Measurements from ENCODE around the gene CDC42BPG. TPM values are rescaled to one million over a fixed set of nuclear protein-coding genes. Genes with fewer than 3 reads are reported as not detected.

The CDC42BPG gene
- total and polyA plus RNA-seq, 2 experiments from 2014 or later, result 2.2 to 10.1 TPM

GRCh38 chr11:64787526-64788320 lies 56.7 kb downstream of the CDC42BPG start:
- H3K27ac ChIP-seq, result no peak overlapping the region
- H3K4me1 ChIP-seq (ENCODE audit: low read depth), result no peaks in the 10 kb centered on the region
- H3K9me3 ChIP-seq (ENCODE audit: low read depth), result no peaks in the 10 kb centered on the region
- no peaks in the 10 kb centered on the region for H3K36me3 ChIP-seq
- TF ChIP-seq, protein P1, sequence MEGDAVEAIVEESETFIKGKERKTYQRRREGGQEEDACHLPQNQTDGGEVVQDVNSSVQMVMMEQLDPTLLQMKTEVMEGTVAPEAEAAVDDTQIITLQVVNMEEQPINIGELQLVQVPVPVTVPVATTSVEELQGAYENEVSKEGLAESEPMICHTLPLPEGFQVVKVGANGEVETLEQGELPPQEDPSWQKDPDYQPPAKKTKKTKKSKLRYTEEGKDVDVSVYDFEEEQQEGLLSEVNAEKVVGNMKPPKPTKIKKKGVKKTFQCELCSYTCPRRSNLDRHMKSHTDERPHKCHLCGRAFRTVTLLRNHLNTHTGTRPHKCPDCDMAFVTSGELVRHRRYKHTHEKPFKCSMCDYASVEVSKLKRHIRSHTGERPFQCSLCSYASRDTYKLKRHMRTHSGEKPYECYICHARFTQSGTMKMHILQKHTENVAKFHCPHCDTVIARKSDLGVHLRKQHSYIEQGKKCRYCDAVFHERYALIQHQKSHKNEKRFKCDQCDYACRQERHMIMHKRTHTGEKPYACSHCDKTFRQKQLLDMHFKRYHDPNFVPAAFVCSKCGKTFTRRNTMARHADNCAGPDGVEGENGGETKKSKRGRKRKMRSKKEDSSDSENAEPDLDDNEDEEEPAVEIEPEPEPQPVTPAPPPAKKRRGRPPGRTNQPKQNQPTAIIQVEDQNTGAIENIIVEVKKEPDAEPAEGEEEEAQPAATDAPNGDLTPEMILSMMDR (IDR thresholded peaks at IDR 0.05; ENCODE audit: low read depth, low read length), result peak; percentile 90
- DNase-seq (ENCODE audit: low read depth in 1 of 2, low spot score in 1 of 2), result peak; percentile 65 to 70
- H3K4me3 ChIP-seq, result no peak overlapping the region
- H3K27me3 ChIP-seq, result no peaks in the 10 kb centered on the region

GRCh38 chr11:64786308-64786707 lies 58.1 kb downstream of the CDC42BPG start:
- Histone ChIP-seq H3K4me3 (no peak overlapping the region), H3K9me3 (ENCODE audit: low read depth) (no peaks in the 10 kb centered on the region), H3K27me3 (no peaks in the 10 kb centered on the region), H3K36me3 (no peaks in the 10 kb centered on the region), H3K4me1 (ENCODE audit: low read depth) (no peaks in the 10 kb centered on the region), H3K27ac (no peak overlapping the region)
- TF ChIP-seq, protein P1 (IDR thresholded peaks at IDR 0.05; ENCODE audit: low read depth, low read length), result no peak
- no peak for DNase-seq (ENCODE audit: low read depth in 1 of 2, low spot score in 1 of 2)

GRCh38 chr11:64784813-64785581 lies 59.5 kb downstream of the CDC42BPG start:
- H3K4me1 ChIP-seq (ENCODE audit: low read depth), result no peaks in the 10 kb centered on the region
- no peak overlapping the region for H3K27ac ChIP-seq
- H3K4me3 ChIP-seq, result no peak overlapping the region
- no peaks in the 10 kb centered on the region for H3K36me3 ChIP-seq
- no peak for DNase-seq (ENCODE audit: low read depth in 1 of 2, low spot score in 1 of 2)
- no peaks in the 10 kb centered on the region for H3K9me3 ChIP-seq (ENCODE audit: low read depth)
- no peaks in the 10 kb centered on the region for H3K27me3 ChIP-seq
- TF ChIP-seq, protein P1 (IDR thresholded peaks at IDR 0.05; ENCODE audit: low read depth, low read length), result no peak

GRCh38 chr11:64778473-64779298 lies 65.8 kb downstream of the CDC42BPG start, which contains the start of gene SF1:
SF1 (minus strand) TSS chr11:64778542; CDS start chr11:64778392, 150 bp downstream.
- peak; percentile 100 for DNase-seq (ENCODE audit: low read depth in 1 of 2, low spot score in 1 of 2)
- Histone ChIP-seq H3K4me1 (ENCODE audit: low read depth) (peaks cover 21% of the 10 kb centered on the region), H3K36me3 (peaks cover 24% of the 10 kb centered on the region), H3K27me3 (no peaks in the 10 kb centered on the region), H3K27ac (peak within 1 kb of the TSS; percentile 99), H3K4me3 (peak within 1 kb of the TSS; percentile 87), H3K9me3 (ENCODE audit: low read depth) (no peaks in the 10 kb centered on the region)
- TF ChIP-seq, protein P1 (IDR thresholded peaks at IDR 0.05; ENCODE audit: low read depth, low read length), result peak; percentile 6

- DNase-seq (ENCODE audit: low read depth in 1 of 2, low spot score in 1 of 2), result no peak
- Histone ChIP-seq H3K27ac (peak overlapping the region; percentile 99), H3K27me3 (no peaks in the 10 kb centered on the region), H3K4me1 (ENCODE audit: low read depth) (peaks cover 21% of the 10 kb centered on the region), H3K9me3 (ENCODE audit: low read depth) (no peaks in the 10 kb centered on the region), H3K36me3 (peaks cover 30% of the 10 kb centered on the region), H3K4me3 (peak overlapping the region; percentile 87)
- TF ChIP-seq, protein P1 (IDR thresholded peaks at IDR 0.05; ENCODE audit: low read depth, low read length), result no peak
These were observed 66.3 kb downstream of the CDC42BPG start for GRCh38 chr11:64778223-64778472.

All from cardiac muscle cell (in vitro differentiated cells and primary cell).